Measurements from ENCODE around the gene BCL10.

DNA sequence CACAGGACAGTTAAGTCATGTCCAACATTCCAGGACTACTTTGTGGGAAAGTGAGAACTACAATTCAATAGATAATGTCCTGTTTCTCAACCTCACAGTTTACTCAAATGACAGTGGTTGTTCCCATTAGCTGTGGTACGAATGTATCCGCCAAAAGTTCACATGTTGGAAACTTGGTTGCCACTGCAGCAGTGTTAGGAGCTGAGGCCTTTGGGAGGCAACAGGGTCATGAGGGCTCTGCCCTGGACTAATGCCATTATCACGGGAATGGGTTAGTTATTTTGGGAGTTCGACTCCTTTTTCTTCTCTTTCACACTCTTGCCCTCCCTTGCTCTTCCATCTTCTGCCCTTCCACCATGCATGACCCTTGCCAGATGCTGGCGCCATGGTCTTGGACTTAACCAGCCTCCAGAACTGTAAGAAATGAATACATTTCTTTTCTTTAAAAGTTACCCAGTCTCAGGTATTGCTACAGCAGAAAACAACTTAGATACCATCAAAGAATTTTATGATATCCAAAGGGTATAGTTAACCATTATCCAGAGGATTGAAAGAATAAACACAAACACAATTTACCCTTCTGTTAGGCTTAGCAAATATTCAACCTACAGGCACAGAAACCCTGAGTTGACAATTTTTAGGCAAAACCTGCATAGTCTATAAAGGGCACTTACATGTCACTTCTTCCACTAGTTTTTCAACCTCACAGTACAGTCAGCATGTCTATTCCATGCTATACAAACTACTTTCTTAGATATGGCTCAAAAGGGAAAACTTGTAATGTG is 7.4 kb downstream of the BCL10 start:
- no peak for TF ChIP-seq POLR2A (IDR thresholded peaks at IDR 0.05)
- TF ChIP-seq, protein P1, sequence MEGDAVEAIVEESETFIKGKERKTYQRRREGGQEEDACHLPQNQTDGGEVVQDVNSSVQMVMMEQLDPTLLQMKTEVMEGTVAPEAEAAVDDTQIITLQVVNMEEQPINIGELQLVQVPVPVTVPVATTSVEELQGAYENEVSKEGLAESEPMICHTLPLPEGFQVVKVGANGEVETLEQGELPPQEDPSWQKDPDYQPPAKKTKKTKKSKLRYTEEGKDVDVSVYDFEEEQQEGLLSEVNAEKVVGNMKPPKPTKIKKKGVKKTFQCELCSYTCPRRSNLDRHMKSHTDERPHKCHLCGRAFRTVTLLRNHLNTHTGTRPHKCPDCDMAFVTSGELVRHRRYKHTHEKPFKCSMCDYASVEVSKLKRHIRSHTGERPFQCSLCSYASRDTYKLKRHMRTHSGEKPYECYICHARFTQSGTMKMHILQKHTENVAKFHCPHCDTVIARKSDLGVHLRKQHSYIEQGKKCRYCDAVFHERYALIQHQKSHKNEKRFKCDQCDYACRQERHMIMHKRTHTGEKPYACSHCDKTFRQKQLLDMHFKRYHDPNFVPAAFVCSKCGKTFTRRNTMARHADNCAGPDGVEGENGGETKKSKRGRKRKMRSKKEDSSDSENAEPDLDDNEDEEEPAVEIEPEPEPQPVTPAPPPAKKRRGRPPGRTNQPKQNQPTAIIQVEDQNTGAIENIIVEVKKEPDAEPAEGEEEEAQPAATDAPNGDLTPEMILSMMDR (IDR thresholded peaks at IDR 0.05), result no peak
